ENCODE measurements around the gene CHST2.

CHST2 gene

GRCh38 chr3:143098032-143098764, 21.4 kb upstream of the CHST2 start:
- no peak for DNase-seq (ENCODE audit: low spot score)

DNA sequence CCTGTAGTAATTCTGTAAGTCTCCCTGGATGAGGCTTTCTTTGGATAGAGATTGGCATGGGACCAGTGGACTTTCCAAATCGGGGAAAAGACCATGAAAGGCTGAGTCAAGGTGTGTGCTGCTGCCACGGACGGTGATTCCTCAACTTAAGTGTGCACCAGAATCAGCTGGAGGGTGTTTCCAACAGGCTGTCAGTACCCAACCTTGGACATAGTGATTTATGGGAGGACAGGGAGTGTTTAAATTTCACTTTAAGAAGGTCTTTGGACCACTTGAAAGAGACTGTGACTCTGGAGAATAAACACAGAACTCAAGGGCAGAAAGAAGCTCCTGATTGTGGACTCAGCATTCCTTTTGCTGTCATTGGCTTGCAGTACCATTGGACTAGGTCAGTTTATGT, 20.4 kb upstream of the CHST2 start:
- no peak for DNase-seq (ENCODE audit: low spot score)

DNA sequence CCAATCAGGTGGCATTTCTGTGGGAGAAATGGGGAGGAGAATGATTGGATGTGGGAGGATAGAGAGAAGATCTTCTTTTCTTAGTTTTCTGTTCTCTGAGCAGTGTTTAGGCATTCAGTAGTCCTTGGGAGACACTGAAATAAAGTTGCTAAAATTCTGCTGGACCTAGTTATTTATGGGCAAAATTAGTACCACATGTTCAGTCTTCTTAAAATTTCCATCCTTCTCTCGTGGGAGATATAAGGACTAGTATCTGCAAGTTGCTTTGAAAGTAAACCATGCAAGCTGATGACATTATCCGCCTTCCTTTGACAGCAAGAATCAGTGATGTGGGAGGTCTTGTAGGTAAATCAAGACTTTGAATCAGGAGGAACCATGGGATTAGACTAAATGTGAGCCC, 19.9 kb upstream of the CHST2 start:
- no peak for DNase-seq (ENCODE audit: low spot score)

DNA sequence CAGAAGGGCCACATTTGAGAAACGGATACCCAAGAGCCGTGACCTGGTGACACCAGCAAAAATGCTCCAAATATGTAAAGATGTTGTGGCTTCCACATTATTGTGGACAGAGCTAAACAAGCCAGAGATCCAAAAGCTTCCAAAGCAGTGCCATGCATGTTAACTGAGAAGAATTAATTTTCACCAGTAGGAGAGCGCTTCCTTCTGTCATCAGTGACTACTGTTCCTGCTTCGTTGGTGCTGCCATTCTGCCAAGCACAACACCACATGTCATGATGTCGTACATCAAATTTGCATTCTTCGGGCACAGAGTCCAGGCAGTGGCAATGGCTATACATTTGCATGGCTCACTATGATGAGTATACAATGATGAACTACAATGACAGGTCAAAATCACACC, 19.1 kb upstream of the CHST2 start:
- no peak for DNase-seq (ENCODE audit: low spot score)

DNA sequence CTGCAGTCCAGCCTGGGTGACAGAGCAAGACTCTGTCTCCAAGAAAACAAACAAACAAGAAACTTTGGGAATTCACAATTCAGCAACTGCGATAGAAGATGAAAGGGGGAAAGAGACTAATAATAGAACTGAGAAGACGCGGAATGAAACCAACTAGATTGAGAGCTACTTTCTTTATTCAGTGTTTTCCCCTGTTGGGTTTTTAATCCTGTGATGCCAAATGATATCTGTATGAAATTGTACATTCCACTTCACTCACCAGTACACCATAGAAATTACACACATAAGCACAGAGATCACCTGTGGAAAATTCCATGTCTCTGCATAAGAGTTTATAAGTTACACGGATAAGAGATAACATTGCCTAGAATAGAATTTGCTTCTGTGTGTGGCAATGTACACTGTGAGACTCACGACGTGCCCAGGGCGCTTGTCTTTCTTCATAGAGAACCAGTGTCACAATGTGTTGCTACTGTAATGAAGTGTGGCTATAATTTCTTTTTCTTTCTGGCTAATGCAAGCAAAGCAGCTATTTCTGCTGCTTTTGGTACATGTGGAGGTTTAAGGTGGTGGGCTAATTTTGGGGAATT, 17.7 kb upstream of the CHST2 start:
- DNase-seq (ENCODE audit: low spot score), result no peak

GRCh38 chr3:143103652-143104051, 15.9 kb upstream of the CHST2 start:
- no peak for DNase-seq (ENCODE audit: low spot score)

DNA sequence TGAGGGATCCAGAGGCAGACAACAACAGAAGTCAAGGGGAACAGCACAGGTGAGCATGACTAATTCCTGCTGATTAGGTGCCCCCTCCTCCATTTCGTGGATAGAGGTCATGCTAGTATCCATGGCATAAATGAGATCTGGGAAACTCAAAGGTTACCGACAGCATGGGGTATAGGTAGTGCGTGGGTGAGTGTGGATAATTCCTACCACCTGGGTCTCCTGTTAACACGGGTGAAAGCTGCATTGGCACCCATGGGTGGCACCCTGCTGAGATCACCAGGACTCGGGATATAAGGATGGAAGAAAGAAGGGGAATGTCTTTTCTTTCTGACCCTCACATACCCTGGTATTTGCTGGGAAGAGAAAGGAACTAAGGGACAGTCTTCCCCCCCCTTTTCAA, 14.4 kb upstream of the CHST2 start:
- DNase-seq (ENCODE audit: low spot score), result no peak

GRCh38 chr3:143109861-143110260, 9.7 kb upstream of the CHST2 start:
- DNase-seq (ENCODE audit: low spot score), result no peak

GRCh38 chr3:143110371-143110770, 9.2 kb upstream of the CHST2 start:
- no peak for DNase-seq (ENCODE audit: low spot score)

- no peak for DNase-seq (ENCODE audit: low spot score)
These were observed 952 bp upstream of the CHST2 start for GRCh38 chr3:143118630-143119008.

DNA sequence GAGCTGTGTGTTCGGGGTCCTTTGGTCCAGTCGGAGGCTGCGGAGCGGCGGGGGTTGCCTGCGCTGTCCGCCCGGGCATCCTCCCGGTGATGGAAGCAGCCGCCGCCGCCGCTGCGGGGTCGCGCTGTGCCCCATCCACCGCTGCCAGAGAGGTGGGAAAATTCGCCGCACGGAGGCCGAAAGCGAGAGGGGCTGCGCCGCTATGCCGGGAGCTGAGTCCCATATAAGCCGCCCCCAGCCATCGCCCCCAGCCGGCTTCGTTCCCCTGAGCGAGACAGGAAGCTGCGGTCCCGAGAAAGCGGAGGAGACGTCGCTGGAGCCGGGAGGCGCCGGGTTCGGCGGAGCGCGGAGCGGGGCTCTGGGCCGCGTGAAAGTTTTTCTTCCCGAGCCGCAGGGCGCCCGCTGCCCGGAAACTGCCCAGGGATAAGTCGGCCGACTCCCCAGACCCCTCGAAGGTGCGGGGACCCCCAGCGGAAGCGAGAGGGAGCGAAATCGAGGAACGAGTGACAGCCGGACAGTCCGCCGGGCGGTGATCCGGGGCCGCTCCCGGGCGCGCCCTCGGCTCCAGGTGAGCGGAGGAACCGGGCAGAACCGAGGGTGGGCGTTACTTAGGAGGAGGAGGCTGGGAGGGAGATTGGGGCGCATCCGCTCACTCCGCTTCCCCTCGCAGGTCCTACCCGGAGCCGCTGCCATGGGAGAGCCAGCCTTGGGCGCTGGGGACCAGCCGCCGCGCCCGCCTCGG, 574 bp downstream of the CHST2 start:
- peak; percentile 22 for DNase-seq (ENCODE audit: low spot score)

DNA sequence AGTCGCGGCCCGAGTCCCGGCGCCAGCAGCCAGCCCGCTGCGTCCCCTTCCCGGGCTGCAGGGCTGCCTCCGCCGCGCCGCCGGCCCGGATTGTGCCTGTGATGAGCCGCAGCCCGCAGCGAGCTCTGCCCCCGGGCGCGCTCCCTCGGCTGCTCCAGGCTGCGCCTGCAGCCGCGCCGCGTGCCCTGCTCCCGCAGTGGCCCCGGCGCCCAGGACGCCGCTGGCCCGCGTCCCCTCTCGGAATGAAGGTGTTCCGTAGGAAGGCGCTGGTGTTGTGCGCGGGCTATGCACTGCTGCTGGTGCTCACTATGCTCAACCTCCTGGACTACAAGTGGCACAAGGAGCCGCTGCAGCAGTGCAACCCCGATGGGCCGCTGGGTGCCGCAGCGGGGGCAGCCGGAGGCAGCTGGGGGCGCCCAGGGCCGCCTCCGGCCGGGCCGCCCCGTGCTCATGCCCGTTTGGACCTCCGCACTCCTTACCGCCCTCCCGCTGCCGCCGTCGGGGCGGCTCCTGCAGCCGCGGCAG, 1.2 kb downstream of the CHST2 start:
- peak; percentile 28 for DNase-seq (ENCODE audit: low spot score)

- DNase-seq (ENCODE audit: low spot score), result peak; percentile 42
These were observed 1.9 kb downstream of the CHST2 start for GRCh38 chr3:143121241-143122088.

- DNase-seq (ENCODE audit: low spot score), result no peak
These were observed 2.5 kb downstream of the CHST2 start for GRCh38 chr3:143122089-143122430.

- DNase-seq (ENCODE audit: low spot score), result no peak
These were observed 3.2 kb downstream of the CHST2 start for GRCh38 chr3:143122608-143123352.

DNA sequence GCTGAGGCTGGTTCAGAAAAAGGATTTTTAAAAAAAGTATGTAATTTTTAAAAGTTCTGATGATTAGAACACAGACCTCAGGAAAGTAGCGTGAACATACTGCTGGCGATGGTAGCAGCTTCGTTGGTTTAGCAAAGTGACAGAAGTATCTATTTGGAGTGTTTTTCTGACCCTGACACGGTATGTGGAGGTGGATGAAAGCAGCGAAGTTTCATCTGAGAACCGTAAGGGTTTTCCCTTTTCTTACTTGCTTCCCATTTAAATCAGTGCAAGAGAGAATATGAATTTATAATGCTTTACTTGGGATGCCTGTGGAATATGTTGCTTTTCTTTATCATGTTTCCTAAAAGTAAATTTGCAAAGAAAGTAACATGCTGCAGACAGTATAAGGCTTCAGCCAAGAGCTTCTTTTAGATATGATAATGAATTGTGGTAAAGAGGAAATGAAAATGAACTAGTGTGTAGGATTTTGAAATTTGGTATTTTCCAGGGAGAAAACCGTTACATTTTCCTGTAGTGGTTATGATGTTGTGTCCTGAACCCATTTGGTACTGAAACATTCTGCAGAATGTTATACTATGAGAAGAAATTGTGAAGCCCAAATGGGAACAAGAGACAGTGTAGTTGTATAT, 3.9 kb downstream of the CHST2 start:
- no peak for DNase-seq (ENCODE audit: low spot score)

DNA sequence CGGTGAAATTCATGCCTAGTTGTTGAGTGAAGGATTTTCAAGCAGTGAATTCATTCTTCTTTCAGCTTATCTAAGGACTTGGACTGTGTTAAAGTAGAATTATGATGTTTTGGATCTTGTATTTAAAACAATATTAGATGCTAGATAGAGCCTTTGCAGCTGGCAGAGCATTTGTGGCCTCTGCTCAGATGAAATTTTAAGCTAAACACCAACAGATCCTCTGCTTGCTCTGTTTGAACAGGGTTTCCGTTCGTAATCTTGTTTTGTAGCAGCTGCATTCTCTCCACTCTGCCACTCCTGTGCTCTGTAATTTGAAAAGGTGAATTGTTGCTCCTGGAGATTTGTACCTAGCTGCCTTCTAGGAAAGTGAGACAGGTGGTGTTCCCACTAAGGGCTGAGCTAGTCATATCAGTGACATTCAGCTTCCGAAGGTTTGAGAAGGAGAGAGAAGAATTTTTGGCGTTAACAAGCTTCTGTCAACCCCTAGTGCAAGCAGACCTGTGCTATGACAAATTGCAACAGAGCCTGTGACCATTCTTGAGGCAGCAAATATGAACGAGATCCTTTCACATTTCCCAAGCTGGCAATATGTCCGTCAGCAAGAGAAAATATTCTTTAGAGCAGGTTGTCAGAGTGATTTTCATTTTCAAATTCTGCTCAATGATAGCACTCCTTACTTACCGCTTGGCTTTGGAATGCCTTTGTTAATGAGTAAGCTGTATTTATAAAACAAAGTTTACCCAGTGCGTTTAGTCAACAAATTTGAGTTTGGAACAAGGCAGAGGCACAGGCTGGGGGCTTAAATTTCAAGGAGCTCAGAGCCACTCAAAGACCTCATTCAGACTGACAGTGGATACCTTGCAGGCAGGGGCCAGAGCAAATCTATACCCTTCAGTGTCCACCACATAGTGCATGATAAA, 5.3 kb downstream of the CHST2 start:
- no peak for DNase-seq (ENCODE audit: low spot score)

DNA sequence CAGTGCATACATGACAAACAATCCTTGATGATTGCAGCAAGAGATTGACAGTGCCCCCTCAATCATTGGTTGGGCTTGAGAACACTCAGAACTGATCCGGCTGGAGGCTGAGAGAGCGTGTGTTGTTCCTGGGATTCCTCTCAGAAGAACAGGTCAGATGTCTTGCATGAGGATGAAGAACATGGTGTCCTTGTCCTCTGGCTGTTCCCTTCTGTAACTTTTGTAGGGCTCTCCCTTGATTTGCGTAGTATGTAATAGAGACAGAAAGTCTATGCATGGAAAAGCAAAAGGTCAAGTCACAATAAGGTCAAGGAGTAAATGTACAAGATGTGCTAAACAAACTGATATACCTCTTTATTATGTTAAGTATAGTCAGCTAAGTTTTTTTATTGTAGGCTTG, 8.2 kb downstream of the CHST2 start:
- DNase-seq (ENCODE audit: low spot score), result no peak

DNA sequence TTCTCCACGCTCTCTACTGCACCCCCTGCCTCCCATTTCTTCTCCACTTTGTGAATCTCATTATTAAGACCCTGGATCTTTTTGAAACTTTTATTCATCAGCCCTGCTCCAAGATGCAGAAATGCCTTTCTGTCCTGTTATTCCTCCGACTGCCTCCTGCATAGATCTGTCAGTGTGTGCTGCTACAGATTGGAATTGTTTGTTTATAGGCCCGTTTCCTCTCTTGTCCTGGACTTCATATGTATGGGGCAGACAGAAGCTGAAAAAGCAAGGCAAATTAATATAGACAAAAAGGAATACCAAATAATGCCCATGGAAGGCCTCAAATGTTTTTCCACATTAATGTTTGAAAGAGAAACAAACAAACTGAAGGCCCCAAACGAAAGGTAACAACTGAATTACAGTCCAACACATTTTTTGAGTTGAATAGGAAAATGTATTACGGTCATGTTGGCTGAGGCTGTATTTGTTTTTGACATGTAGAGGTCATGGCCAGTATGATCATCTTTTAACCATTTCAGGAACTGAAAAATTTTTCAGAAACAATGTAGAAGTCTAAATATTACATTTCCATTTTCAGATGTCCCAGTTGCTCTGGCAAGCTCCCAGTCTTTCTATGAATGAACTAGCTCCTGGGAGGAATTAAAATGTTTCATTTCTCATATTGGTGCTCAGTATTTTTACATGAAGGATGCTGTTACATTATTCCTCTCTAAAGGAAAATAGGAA, 8.8 kb downstream of the CHST2 start:
- no peak for DNase-seq (ENCODE audit: low spot score)

Data from Ammon's horn (tissue), 1 donor.